ENCODE measurements around the gene TCTN3. TPM values are rescaled to one million over a fixed set of nuclear protein-coding genes. Genes with fewer than 3 reads are reported as not detected.
"Not testable (repeated sequence)": the region's sequence is repeated elsewhere in the genome, so short reads cannot be mapped to it uniquely, and the experiment has no call there.

The TCTN3 gene
- total RNA-seq: 25.2 TPM

- peak; percentile 100 for DNase-seq
Measured at GRCh38 chr10:95693668-95694534, at the start of gene TCTN3. TSS of gene TCTN3 (minus strand) at chr10:95693927. CDS start at chr10:95693899, 28 bp downstream.

DNA sequence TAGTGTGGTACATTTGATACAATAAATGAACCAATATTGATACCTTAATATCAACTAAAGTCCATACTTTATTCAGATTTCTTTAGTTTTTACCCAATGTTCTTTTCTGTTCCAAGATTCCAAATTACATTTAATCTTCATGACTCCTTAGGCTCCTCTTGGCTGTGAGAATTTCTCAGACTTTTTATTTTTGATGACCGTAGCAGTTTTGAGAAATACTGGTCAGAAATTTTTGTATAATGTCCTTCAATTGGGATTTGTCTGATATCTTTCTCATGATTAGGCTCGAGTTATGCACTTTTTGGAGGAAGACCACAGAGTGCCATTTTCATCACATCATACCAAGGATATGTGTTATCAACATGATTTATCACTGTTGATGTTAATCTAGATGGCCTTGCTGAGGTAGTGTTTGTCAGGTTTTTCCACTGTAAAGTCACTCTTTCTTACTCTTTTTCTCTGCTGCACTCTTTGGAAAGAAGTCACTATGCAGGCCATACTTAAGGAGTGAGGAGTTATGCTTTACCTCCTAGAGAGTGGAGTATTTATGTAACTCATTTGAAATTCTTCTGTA lies 49.3 kb upstream of the TCTN3 start:
- no peak for DNase-seq

DNA sequence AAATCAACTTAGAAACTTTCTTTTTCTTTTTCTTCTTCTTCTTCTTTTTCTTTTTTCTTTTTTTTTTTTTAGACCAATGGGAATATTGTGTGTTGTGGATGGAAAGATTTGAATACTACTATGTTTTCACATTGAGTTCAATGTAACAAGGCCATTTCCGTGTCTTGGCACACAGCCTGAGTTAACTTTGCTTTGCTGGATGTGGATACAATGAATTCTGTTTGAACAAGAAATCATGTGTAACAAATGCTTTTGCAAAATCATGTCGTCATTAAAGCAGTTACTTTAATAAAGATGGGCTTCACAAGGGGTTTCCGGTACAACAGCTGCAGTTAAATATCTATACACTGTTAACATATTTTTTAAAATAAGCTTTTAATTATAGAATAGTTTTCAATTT lies 48.8 kb upstream of the TCTN3 start:
- peak; percentile 75 for DNase-seq

DNA sequence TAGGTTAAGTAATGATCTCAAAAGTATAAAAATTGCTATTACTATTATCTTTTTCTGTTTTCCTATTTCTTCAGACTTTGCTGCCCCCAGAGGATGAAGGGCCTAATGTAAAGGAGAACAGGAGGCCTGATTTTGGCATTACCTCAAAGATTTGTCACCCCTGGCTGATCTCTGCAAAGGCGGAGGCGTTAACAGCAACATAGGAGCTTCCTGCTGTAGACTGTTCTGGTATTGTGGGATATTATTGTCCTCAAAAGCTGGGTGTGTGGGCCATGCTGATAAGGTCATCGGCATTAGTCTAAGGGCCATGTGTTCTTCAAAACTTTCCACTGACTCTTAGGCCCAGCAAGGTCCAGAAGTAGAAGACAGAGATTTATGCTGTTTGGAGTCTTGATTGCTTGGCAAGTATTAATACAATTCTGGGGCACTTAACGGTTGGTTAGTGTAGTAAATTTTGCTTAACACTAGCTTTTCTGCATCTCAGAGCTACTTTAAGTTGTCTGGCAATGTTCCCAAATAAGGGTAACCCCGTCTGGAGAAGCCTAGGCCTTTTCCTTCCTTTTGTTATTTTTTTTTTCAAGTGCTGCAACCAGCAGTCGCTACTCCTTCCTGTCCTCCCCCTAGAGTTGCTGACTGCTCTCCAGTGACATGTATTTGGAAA lies 48.2 kb upstream of the TCTN3 start:
- DNase-seq: peak; percentile 53

- DNase-seq: no peak
Measured at GRCh38 chr10:95739056-95739455, 45.3 kb upstream of the TCTN3 start.

- DNase-seq: not testable (repeated sequence)
Measured at GRCh38 chr10:95732907-95733306, 39.2 kb upstream of the TCTN3 start.

GRCh38 chr10:95730233-95730632 lies 36.5 kb upstream of the TCTN3 start:
- no peak for DNase-seq

DNA sequence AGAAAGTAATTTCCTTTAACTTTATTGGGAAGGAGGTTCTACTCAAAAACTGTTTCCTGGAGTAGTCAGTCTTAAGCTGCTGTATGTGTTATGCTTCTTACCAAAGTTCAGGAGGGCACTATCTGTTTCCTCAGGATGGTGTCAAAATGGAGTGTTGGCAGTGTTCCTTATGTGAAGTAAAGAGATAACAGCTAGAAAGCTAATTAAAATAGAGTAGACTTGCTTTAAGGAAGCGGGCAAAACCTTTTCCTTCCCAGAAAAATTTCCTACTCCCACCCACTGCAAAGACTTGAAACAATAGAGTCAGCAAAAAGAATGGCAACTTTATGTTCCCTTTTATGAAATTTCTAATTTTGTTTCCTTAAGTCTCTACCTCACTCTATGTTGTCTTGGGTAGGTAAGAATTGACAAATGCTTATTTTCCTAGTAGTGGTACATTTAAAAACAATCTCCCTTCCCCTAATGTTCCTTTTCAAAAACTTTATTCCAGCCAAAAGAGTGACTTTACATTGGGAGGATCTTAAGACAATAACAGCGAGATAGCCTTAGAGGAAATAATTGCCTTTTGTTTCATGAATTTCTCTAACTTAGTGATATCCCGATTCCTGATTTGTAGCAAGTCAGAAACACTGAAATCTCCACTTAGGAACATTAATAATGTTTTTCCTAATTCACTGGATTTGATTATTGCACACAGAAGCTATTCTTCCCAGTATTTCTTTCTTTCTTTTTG lies 35.8 kb upstream of the TCTN3 start:
- DNase-seq: peak; percentile 3

DNA sequence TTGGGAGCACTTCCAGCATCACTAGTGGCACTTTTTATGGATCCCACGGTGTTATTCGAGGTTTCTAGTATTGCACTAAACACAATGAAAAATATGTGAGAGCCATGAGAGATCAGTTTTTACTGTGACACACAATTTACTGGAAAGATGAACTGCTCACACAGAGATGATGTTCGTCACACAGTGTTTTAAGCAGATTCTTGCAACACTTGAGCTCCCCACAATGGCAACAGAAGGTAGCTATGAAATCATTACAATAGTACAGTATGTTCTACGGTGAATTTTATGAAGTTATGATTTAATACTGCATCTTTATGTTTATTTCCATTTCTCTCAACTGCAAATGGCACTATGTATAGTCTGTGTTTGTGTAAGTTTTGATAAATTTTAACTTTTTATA lies 34.8 kb upstream of the TCTN3 start:
- peak; percentile 5 for DNase-seq

- DNase-seq: not testable (repeated sequence)
Measured at GRCh38 chr10:95722496-95722895, 28.8 kb upstream of the TCTN3 start.

GRCh38 chr10:95720745-95721144 lies 27.0 kb upstream of the TCTN3 start:
- DNase-seq: not testable (repeated sequence)

DNA sequence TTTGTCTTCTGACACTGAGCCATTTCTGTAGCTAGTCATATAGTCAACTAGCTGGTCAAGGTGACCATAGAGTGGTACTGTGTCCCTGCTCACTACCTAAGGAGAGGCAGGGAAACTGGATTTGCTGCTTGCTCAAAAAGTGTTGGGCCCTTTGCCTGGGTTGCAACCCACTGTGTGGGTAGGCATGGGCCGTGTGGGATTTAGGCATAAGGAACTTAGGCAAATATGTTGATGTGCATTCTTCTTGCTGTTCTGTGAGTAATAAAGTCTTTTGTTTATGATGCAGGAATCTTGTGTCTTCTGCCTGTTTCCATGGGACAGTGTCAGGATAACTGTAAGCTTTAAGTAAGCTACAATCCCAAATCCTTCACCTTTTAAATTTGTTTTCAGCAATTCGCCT lies 23.1 kb upstream of the TCTN3 start:
- DNase-seq: no peak

DNA sequence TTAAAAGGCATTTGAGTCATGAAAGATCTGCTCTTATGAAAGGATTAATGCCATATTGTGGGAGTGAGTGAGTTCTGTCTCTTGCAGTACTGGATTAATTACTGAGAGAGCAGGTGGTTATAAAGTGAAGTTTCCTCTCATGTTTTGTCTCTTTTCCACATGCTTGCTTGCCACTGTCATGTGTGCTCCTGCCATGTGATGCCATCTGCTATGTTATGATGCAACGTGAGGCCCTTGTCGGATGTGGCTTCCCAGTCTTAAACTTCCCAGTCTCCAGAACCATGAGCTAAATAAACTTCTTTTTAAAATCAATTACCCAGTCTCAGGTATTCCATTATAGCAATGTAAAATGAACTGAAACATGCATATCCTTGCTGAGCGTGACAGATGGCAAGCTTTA lies 22.7 kb upstream of the TCTN3 start:
- no peak for DNase-seq

GRCh38 chr10:95711492-95711891 lies 17.8 kb upstream of the TCTN3 start:
- DNase-seq: no peak

DNA sequence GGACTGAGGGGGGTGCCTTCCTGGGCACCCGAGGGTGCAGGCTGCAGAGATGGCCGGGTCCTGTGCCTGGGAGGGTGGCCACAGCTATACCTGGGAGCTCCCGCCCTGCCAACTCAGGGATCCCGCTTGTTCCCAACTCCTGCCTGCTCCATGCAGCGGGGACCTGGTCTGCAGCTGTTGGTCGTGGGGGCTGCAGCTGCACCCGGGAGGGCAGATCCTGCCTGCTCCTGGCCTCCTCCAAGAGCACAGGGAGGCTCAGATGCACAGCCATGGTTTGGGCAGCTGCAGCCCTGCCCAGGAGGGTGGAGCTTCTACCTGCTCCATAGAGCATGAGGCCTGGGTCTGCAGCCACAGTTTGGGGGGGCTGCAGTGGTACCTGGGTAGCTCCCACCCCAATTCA lies 13.3 kb upstream of the TCTN3 start:
- DNase-seq: no peak

DNA sequence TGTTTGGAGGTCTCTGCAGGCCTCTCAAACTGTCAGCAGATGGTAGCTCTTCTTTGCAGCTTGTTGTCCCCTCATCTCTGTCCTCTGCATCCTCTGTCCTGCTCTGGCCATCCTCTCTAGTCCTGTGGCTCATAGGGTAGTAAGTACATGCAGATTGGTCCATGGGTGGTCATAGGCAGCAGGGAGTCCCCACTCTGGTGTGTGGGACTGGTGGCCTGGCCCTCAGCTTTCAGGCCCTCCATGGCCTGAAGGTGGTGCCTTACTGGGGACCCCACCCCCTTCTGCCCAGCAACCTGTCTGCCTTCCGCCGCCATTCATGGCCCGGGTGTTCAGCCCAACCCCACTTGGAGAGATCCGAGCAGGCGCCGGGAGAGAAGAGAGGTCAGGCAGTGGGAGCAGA lies 12.8 kb upstream of the TCTN3 start:
- DNase-seq: no peak

DNA sequence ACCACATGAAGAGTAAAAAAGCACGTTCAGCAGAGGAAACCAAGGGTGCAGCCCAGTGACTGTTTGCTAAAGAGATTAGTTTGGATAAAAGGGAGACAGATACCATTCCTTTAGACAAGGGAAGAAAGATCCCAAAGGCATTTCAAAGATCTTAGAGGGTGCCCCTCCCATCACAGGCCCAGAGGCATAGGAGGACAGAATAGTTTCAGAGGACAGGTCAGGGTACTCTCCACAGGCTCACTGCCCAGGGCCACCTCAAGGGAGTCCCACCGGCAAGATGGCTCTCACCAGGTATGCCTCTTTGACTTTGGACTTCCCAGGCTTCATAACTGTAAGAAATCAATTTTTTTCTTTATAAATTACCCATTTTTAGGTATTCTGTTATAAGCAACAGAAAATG lies 4.7 kb upstream of the TCTN3 start:
- no peak for DNase-seq

- no peak for DNase-seq
Measured at GRCh38 chr10:95697429-95697828, 3.7 kb upstream of the TCTN3 start.

DNA sequence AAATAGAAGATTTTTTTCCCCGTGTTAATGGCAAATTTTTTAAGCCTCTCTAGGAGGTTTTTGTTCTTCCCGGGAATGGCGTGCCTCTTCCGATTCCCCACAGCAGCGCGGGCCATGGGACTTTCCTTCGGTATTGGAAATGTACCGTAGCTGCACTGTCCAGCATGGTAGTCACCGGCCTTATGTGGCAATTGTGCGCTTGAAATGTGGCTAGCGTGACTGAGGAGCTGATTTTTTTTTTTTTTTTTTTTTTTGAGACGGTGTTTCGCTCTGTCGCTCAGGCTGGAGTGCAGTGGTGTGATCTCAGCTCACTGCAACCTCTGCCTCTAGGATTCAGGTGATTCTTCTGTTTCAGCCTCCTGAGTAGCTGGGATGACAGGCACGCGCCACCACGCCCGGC lies 938 bp upstream of the TCTN3 start:
- no peak for DNase-seq

DNA sequence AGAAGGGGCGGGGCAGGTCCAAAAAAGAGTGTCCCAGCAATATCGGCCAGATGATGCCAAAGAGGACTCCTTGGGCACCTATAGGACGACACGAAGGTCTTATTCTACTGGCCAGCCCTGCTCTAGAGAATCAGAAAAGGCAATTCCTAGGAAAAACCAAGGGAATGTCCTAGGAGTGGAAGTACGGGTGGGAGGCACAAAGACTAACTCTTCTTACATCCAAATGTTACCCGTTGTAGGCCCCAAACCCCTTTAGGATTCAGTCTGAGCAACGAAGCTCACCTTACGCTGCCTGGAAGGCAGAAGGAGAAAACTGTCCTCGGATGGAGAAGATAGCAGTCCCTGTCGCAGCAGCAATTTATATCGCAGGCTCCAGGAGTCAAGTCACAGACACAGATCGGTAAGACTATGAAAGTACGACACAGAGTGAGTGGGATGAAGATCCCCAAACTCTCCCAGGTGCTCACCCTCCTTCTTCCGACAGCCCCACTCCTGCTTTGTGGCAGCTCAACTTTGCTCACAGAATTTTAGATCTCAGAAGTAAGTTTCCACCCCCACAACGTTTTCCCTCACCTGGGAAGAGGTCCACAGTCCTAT lies 558 bp downstream of the TCTN3 start:
- DNase-seq: peak; percentile 22

- DNase-seq: no peak
Measured at GRCh38 chr10:95691281-95691680, 2.4 kb downstream of the TCTN3 start.

DNA sequence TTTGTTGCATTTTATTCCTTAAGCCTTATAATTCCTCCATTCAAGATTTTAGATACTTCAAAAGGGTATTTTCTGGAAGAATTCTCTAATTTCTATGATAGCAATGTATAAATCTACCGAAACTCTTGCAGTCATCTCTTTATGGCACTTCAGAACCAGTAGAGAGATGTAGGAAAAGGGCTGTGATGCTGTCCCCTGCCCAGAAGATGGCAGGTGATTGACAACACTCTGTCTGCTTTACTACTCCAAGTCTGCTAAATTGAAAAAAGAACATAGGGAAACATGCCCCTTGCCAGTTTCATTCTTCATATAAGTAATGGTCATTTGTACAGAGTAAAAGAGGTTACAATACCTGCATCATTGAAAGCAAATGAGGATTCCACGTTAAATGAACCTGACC lies 5.1 kb downstream of the TCTN3 start:
- no peak for DNase-seq
